Small intestine (tissue), 7 donors: ENCODE data around the gene ARL5B. TPM values are rescaled to one million over a fixed set of nuclear protein-coding genes. Genes with fewer than 3 reads are reported as not detected.

ENCODE experiments used
- DNase-seq, 2 donors: peaks; one replicate each; pipeline versions ENCODE4 v3.0.0 to v3.0.0-alpha.2; 2013
- FAIRE-seq: peaks from 2 replicates; lab custom pipeline; 2012; peaks lifted over from hg19 to GRCh38; lab: Jason Lieb, UNC
- H3K27ac ChIP-seq, 3 donors: one replicate each; pipeline ENCODE4 v1.5.1; 2013; ENCODE audit warnings: low read length in 2 of 3, mild to moderate bottlenecking in 2 of 3, control low read depth in 1 of 3, inconsistent platforms in 1 of 3, low read depth in 1 of 3, moderate library complexity in 1 of 3
- H3K27me3 ChIP-seq, 3 donors: one replicate each; pipeline ENCODE4 v1.6.1; 2013; ENCODE audit warnings: low read length in 3 of 3, inconsistent platforms in 1 of 3; ENCODE audit not compliant: control insufficient read depth in 3 of 3, insufficient read depth in 3 of 3
- H3K36me3 ChIP-seq, 3 donors: one replicate each; pipeline ENCODE4 v1.6.1; 2013; ENCODE audit warnings: low read length in 3 of 3, inconsistent platforms in 1 of 3, low read depth in 1 of 3, mild to moderate bottlenecking in 1 of 3, moderate library complexity in 1 of 3; ENCODE audit not compliant: control insufficient read depth in 3 of 3, insufficient read depth in 2 of 3
- H3K4me1 ChIP-seq, 3 donors: one replicate each; pipeline ENCODE4 v1.6.1; 2013; ENCODE audit warnings: low read length in 2 of 3, inconsistent platforms in 1 of 3, low read depth in 1 of 3, mild to moderate bottlenecking in 1 of 3, moderate library complexity in 1 of 3; ENCODE audit not compliant: control insufficient read depth in 3 of 3, insufficient read depth in 2 of 3
- H3K4me3 ChIP-seq, 3 donors: one replicate each; pipeline ENCODE4 v1.5.1; 2013; ENCODE audit warnings: low read length in 3 of 3, control low read depth in 1 of 3, inconsistent platforms in 1 of 3, low read depth in 1 of 3, mild to moderate bottlenecking in 1 of 3, moderate library complexity in 1 of 3
- H3K9me3 ChIP-seq, 2 donors: one replicate each; pipeline ENCODE4 v1.6.1; 2013; ENCODE audit warnings: low read depth in 1 of 2, low read length in 1 of 2; ENCODE audit not compliant: control insufficient read depth in 2 of 2, insufficient read depth in 1 of 2
- WGBS, 3 donors: extraction: QIAGEN DNeasy Blood & Tissue Kit; methylation state at CpG; one replicate each; pipeline ENCODE4 v1.1.7; 2013; 5-methylcytosine and 5-hydroxymethylcytosine counted together
- polyA plus RNA-seq, 4 donors: library from polyadenylated mRNA; stranded (reverse) in 3 of 4; unstranded in 1 of 4; fragments of 200-250 nt in 3 of 4; fragments of 120-200 nt in 1 of 4; gene quantifications; one replicate each; pipeline versions ENCODE4 v1.2.1 to v1.2.3, GENCODE V29; 2013
- donor health status: healthy with polysubstance abuse.
- donor health status: control.
- donor health status: control.
- donor health status: Bipolar disorder and iron deficiency.
- donor health status: healthy.

ARL5B gene
- polyA plus RNA-seq, 4 donors, result 5.9 to 37.7 (median 7.0) TPM

- Histone ChIP-seq H3K9me3 (no peaks in the 10 kb centered on the region), H3K4me1 (no peaks in the 10 kb centered on the region), H3K36me3 (peaks cover 0 to 3% (median 3%) of the 10 kb centered on the region in 3 donors), H3K27me3 (no peaks in the 10 kb centered on the region), H3K4me3 (no peak overlapping the region), H3K27ac (no peak overlapping the region)
- whole genome bisulfite sequencing, 3 donors, result 91 to 98% (median 94%) methylated on average over 3 of the region's 3 CpGs
- FAIRE-seq, result no peak
- no peak for DNase-seq
Measured at GRCh38 chr10:18680754-18681153, 21.5 kb downstream of the ARL5B start.

- DNase-seq, result no peak
- WGBS, 3 donors, result 25 to 38% (median 26%) methylated on average over 2 of the region's 2 CpGs
- Histone ChIP-seq H3K4me1 (no peaks in the 10 kb centered on the region), H3K27ac (no peak overlapping the region), H3K4me3 (no peak overlapping the region), H3K36me3 (peaks cover 0 to 3% (median 3%) of the 10 kb centered on the region in 3 donors), H3K9me3 (no peaks in the 10 kb centered on the region), H3K27me3 (no peaks in the 10 kb centered on the region)
- peak; percentile 5 for FAIRE-seq
Measured at GRCh38 chr10:18681366-18681765, 22.1 kb downstream of the ARL5B start.

- Histone ChIP-seq H3K36me3 (peaks cover 0 to 3% (median 0%) of the 10 kb centered on the region in 3 donors), H3K27ac (no peak overlapping the region), H3K4me3 (no peak overlapping the region), H3K9me3 (no peaks in the 10 kb centered on the region), H3K27me3 (no peaks in the 10 kb centered on the region), H3K4me1 (no peaks in the 10 kb centered on the region)
- WGBS, 3 donors, result 71 to 83% (median 78%) methylated on average over 4 of the region's 4 CpGs
- FAIRE-seq (no peak), DNase-seq (no peak)
Measured at GRCh38 chr10:18681971-18682411, 22.8 kb downstream of the ARL5B start.

GRCh38 chr10:18683427-18683826 is 24.2 kb downstream of the ARL5B start:
- 13 to 41% (median 39%) methylated on average over 1 of the region's 1 CpG for WGBS, 3 donors
- Histone ChIP-seq H3K9me3 (no peaks in the 10 kb centered on the region), H3K36me3 (peaks cover 0 to 3% (median 0%) of the 10 kb centered on the region in 3 donors), H3K27me3 (no peaks in the 10 kb centered on the region), H3K27ac (no peak overlapping the region), H3K4me3 (no peak overlapping the region), H3K4me1 (no peaks in the 10 kb centered on the region)
- no peak for FAIRE-seq
- DNase-seq, result no peak

GRCh38 chr10:18684416-18684815 is 25.2 kb downstream of the ARL5B start:
- Histone ChIP-seq H3K27ac (no peak overlapping the region), H3K4me3 (no peak overlapping the region), H3K9me3 (no peaks in the 10 kb centered on the region), H3K27me3 (no peaks in the 10 kb centered on the region), H3K36me3 (peaks cover 0 to 3% (median 0%) of the 10 kb centered on the region in 3 donors), H3K4me1 (no peaks in the 10 kb centered on the region)
- WGBS, 3 donors, result 64 to 78% (median 64%) methylated on average over 1 of the region's 1 CpG
- no peak for DNase-seq
- no peak for FAIRE-seq

GRCh38 chr10:18684953-18685352 is 25.7 kb downstream of the ARL5B start:
- WGBS, 3 donors, result 59 to 66% (median 59%) methylated on average over 3 of the region's 3 CpGs
- DNase-seq (no peak), FAIRE-seq (no peak)
- Histone ChIP-seq H3K4me3 (no peak overlapping the region), H3K9me3 (no peaks in the 10 kb centered on the region), H3K4me1 (no peaks in the 10 kb centered on the region), H3K36me3 (peaks cover 0 to 3% (median 0%) of the 10 kb centered on the region in 3 donors), H3K27me3 (no peaks in the 10 kb centered on the region), H3K27ac (no peak overlapping the region)

- no peak for FAIRE-seq
- H3K4me3 ChIP-seq, result no peak overlapping the region
- H3K9me3 ChIP-seq, result no peaks in the 10 kb centered on the region
- H3K27ac ChIP-seq, result no peak overlapping the region
- DNase-seq, result no peak
- H3K36me3 ChIP-seq, result peaks cover 0 to 3% (median 0%) of the 10 kb centered on the region in 3 donors
- H3K4me1 ChIP-seq, result no peaks in the 10 kb centered on the region
- H3K27me3 ChIP-seq, result no peaks in the 10 kb centered on the region
- WGBS, 3 donors, result 83 to 89% (median 86%) methylated on average over 7 of the region's 7 CpGs
Measured at GRCh38 chr10:18685555-18685954, 26.3 kb downstream of the ARL5B start.

GRCh38 chr10:18687195-18687594 is 28.0 kb downstream of the ARL5B start:
- H3K27me3 ChIP-seq, result no peaks in the 10 kb centered on the region
- H3K4me1 ChIP-seq, result no peaks in the 10 kb centered on the region
- FAIRE-seq, result no peak
- H3K27ac ChIP-seq, result no peak overlapping the region
- H3K4me3 ChIP-seq, result no peak overlapping the region
- peaks cover 0 to 3% (median 0%) of the 10 kb centered on the region in 3 donors for H3K36me3 ChIP-seq
- 80 to 91% (median 81%) methylated on average over 7 of the region's 7 CpGs for WGBS, 3 donors
- peak in 1 of 2 donors; percentile 9 for DNase-seq
- no peaks in the 10 kb centered on the region for H3K9me3 ChIP-seq

- 72 to 87% (median 76%) methylated on average over 5 of the region's 5 CpGs for WGBS, 3 donors
- Histone ChIP-seq H3K27ac (no peak overlapping the region), H3K9me3 (no peaks in the 10 kb centered on the region), H3K27me3 (no peaks in the 10 kb centered on the region), H3K36me3 (peaks cover 0 to 3% (median 0%) of the 10 kb centered on the region in 3 donors), H3K4me3 (no peak overlapping the region), H3K4me1 (no peaks in the 10 kb centered on the region)
- no peak for DNase-seq
- no peak for FAIRE-seq
Measured at GRCh38 chr10:18687706-18688105, 28.5 kb downstream of the ARL5B start.
